Naive thymus-derived CD8-positive, alpha-beta T cell (primary cell): ENCODE measurements around the gene PLEKHA8. TPM values are rescaled to one million over a fixed set of nuclear protein-coding genes. Genes with fewer than 3 reads are reported as not detected.

Source experiments
- ATAC-seq, 2 donors: fragments of 150-1000 bp; cut with Tn5 transposase in 1 of 2; sonication (Bioruptor Pico), chemical (Tn5 transposase) in 1 of 2; 1 replicate in 1 of 2; 2 replicates in 1 of 2; pipeline ENCODE4 v1.10.0; 2021; ENCODE audit warnings: mild to moderate bottlenecking in 2 of 2, moderate library complexity in 2 of 2
- POLR2A ChIA-PET: fragments of 350-600 bp; sonication (Branson Sonifier 250); formaldehyde crosslinking; loops from one replicate; lab custom pipeline; 2021; ENCODE audit warnings: antibody characterized with exemption; lab: Charles Lee
- DNase-seq, 10 donors: peaks; one replicate each; pipeline versions ENCODE4 v3.0.0 to v3.0.0-alpha.2; 2020 to 2022
- H3K27ac Mint-ChIP-seq, 10 donors: one replicate each; pipeline ENCODE4 v1.8.0; 2020 to 2022; ENCODE audit warnings: mild to moderate bottlenecking in 10 of 10, mixed read lengths in 10 of 10, moderate library complexity in 4 of 10, inconsistent platforms in 1 of 10
- H3K27me3 Mint-ChIP-seq, 5 donors: one replicate each; pipeline ENCODE4 v1.8.0; 2021 to 2022; ENCODE audit warnings: mixed read lengths in 5 of 5
- H3K36me3 Mint-ChIP-seq, 3 donors: one replicate each; pipeline ENCODE4 v1.8.0; 2020 to 2022; ENCODE audit warnings: mixed read lengths in 3 of 3, mild to moderate bottlenecking in 2 of 3, inconsistent platforms in 1 of 3
- H3K4me1 Mint-ChIP-seq, 4 donors: one replicate each; pipeline ENCODE4 v1.8.0; 2021 to 2022; ENCODE audit warnings: mixed read lengths in 4 of 4
- H3K4me3 Mint-ChIP-seq, 10 donors: one replicate each; pipeline ENCODE4 v1.8.0; 2020 to 2022; ENCODE audit warnings: mild to moderate bottlenecking in 10 of 10, mixed read lengths in 10 of 10, moderate library complexity in 6 of 10, inconsistent platforms in 1 of 10
- H3K9me3 Mint-ChIP-seq, 9 donors: one replicate each; pipeline ENCODE4 v1.8.0; 2020 to 2022; ENCODE audit warnings: mixed read lengths in 9 of 9, mild to moderate bottlenecking in 3 of 9, inconsistent platforms in 1 of 9, moderate library complexity in 1 of 9
- polyA plus RNA-seq, 3 donors: library from polyadenylated mRNA; unstranded; fragments of 300-500 nt; fragmentation: Illumina TruSeq; gene quantifications; one replicate each; pipeline ENCODE4 v1.2.3, GENCODE V29; 2021
- total RNA-seq, 8 experiments: library from RNA in 2 of 8; stranded (reverse) in 2 of 8; gene quantifications; one replicate each; pipeline ENCODE4 v1.2.3 and lab custom pipeline; 2021 to 2026

Gene PLEKHA8
- total and polyA plus RNA-seq, 5 experiments from 2014 or later, result 2.7 to 11.9 (median 4.9) TPM

- Mint-ChIP-seq H3K4me1 (peaks cover 5 to 35% (median 7%) of the 10 kb centered on the region in 4 donors), H3K4me3 (no peak overlapping the region), H3K27me3 (peaks cover 0 to 3% (median 0%) of the 10 kb centered on the region in 5 donors), H3K36me3 (no peaks in the 10 kb centered on the region), H3K9me3 (no peaks in the 10 kb centered on the region), H3K27ac (no peak overlapping the region)
- DNase-seq, result no peak
- POLR2A ChIA-PET, result interaction anchor here (0.7 kb wide), 1 partner anchor 301 kb away, joined by 3 read pairs; the partner anchor contains the start of gene NOD1
- no peak for ATAC-seq
These were observed 149.8 kb downstream of the PLEKHA8 start for GRCh38 chr7:30177965-30178364.

- POLR2A ChIA-PET, result no interaction called here
These were observed 150.7 kb downstream of the PLEKHA8 start for GRCh38 chr7:30178748-30179436.

More at GRCh38 chr7:30178748-30179436, 150.7 kb downstream of the PLEKHA8 start:
- peak overlapping the region in 2 of 10 donors; percentile 39 to 44 for H3K4me3 Mint-ChIP-seq
- H3K9me3 Mint-ChIP-seq, result no peaks in the 10 kb centered on the region
- ATAC-seq (no peak), DNase-seq (no peak)
- peak overlapping the region in 1 of 10 donors; percentile 76 for H3K27ac Mint-ChIP-seq
- H3K36me3 Mint-ChIP-seq, result no peaks in the 10 kb centered on the region
- peaks cover 0 to 3% (median 0%) of the 10 kb centered on the region in 5 donors for H3K27me3 Mint-ChIP-seq
- peaks cover 5 to 37% (median 7%) of the 10 kb centered on the region in 4 donors for H3K4me1 Mint-ChIP-seq

Other genes starting within 250 kb of the PLEKHA8 start
- under 1 TPM in 1 of 2 experiments, not detected in 1; 0.10 TPM for gene WIPF3, start 221.9 kb upstream of the PLEKHA8 start, total RNA-seq
- gene WIPF3, start 221.9 kb upstream of the PLEKHA8 start, polyA plus RNA-seq, result under 1 TPM in 1 of 3 donors, not detected in 2; 0.05 TPM
- 10 to 100 TPM; 16.3 to 17.3 TPM for gene SCRN1, start 38.6 kb upstream of the PLEKHA8 start, total RNA-seq
- gene SCRN1, start 38.6 kb upstream of the PLEKHA8 start, polyA plus RNA-seq, result 10 to 100 TPM in 1 of 3 donors, 1 to 10 TPM in 2; 8.3 to 13.7 (median 9.2) TPM
- gene FKBP14, start 1.7 kb upstream of the PLEKHA8 start, total RNA-seq, result 1 to 10 TPM; 4.6 to 5.7 TPM
- gene FKBP14, start 1.7 kb upstream of the PLEKHA8 start, polyA plus RNA-seq, result 1 to 10 TPM in 2 of 3 donors, under 1 TPM in 1; 0.44 to 1.7 (median 1.1) TPM
- 10 to 100 TPM; 16.5 to 18.0 TPM for gene MTURN, start 106.6 kb downstream of the PLEKHA8 start, total RNA-seq
- 1 to 10 TPM; 1.4 to 5.2 (median 3.3) TPM for gene MTURN, start 106.6 kb downstream of the PLEKHA8 start, polyA plus RNA-seq